Kidney (tissue), 14 donors: ENCODE data around the gene TAS1R1. TPM values are rescaled to one million over a fixed set of nuclear protein-coding genes. Genes with fewer than 3 reads are reported as not detected.

Experiments used
- DNase-seq, 5 donors: peaks; one replicate each; pipeline ENCODE4 v3.0.0-alpha.2; 2013 to 2020
- FAIRE-seq: peaks from 2 replicates; lab custom pipeline; 2012; peaks lifted over from hg19 to GRCh38; lab: Jason Lieb, UNC
- H3K27ac ChIP-seq, 2 donors: one replicate each; pipeline ENCODE4 v1.7.0; 2013; ENCODE audit warnings: low read depth in 2 of 2, low read length in 2 of 2, inconsistent platforms in 1 of 2
- H3K27me3 ChIP-seq: one replicate; pipeline ENCODE4 v1.7.1; 2013; ENCODE audit warnings: low read length, inconsistent platforms; ENCODE audit not compliant: control insufficient read depth, insufficient read depth
- H3K36me3 ChIP-seq, 3 donors: one replicate each; pipeline versions ENCODE4 v1.7.0 to v1.7.1; 2013; ENCODE audit warnings: low read length in 3 of 3, control low read depth in 1 of 3, inconsistent platforms in 1 of 3; ENCODE audit not compliant: insufficient read depth in 3 of 3, control insufficient read depth in 2 of 3
- H3K4me1 ChIP-seq, 3 donors: one replicate each; pipeline versions ENCODE4 v1.7.0 to v1.7.1; 2013; ENCODE audit warnings: low read length in 3 of 3, inconsistent platforms in 1 of 3, low read depth in 1 of 3; ENCODE audit not compliant: control insufficient read depth in 2 of 3, insufficient read depth in 2 of 3
- H3K4me3 ChIP-seq, 3 donors: one replicate each; pipeline versions ENCODE4 v1.7.0 to v1.8.1; 2013; ENCODE audit warnings: low read length in 3 of 3, control low read depth in 1 of 3, inconsistent platforms in 1 of 3
- H3K9ac ChIP-seq, 3 donors: one replicate each; pipeline versions ENCODE4 v1.7.0 to v1.7.1; 2013; ENCODE audit warnings: low read length in 3 of 3, control low read depth in 1 of 3, inconsistent platforms in 1 of 3
- H3K9me3 ChIP-seq, 3 donors: one replicate each; pipeline versions ENCODE4 v1.7.0 to v1.7.1; 2013; ENCODE audit warnings: low read length in 3 of 3, control low read depth in 1 of 3, inconsistent platforms in 1 of 3; ENCODE audit not compliant: control insufficient read depth in 2 of 3, insufficient read depth in 1 of 3
- intact Hi-C: fragments of 100-400 bp; cut with DNase I; formaldehyde crosslinking; loops from one replicate; pipeline ENCODE4 v1.11.1; 2022
- polyA plus RNA-seq: library from polyadenylated mRNA; stranded (reverse); fragments of 350-450 nt; fragmentation: Illumina TruSeq; extraction: RNeasy Lipid Tissue Mini Kit (QIAGEN cat#74804); gene quantifications from one replicate; pipeline ENCODE4 v1.2.3, GENCODE V29; 2014; ENCODE audit warnings: low read depth, low replicate concordance; ENCODE audit not compliant: insufficient read depth
- total RNA-seq: library from RNA; stranded (reverse); fragmentation: NEBNext Ultra II Directional; extraction: Animal tissue kit (Norgen Biotek cat#: 25700); gene quantifications from one replicate; pipeline ENCODE4 v1.2.1, GENCODE V29; 2021
- TF ChIP-seq, protein P1 (sequence below): IDR thresholded peaks from 3 replicates; pipeline ENCODE4 v1.5.1; 2012; ENCODE audit warnings: mild to moderate bottlenecking, moderate library complexity, borderline replicate concordance; ENCODE audit not compliant: insufficient read depth; ENCODE audit errors: extremely low read depth
- donor health status: control.
- donor health status: control.
- donor health status: control.
- donor health status: control.
- donor health status: control.
- donor health status: DM: yes; HTN: yes; CAD: no.
- donor health status: Normal renal cell carcinoma (clear cell type).

TAS1R1 gene
- total and polyA plus RNA-seq, 2 donors from 2014 or later = not detected

GRCh38 chr1:6593810-6594209, 38.7 kb downstream of the TAS1R1 start:
- TF ChIP-seq, protein P1, sequence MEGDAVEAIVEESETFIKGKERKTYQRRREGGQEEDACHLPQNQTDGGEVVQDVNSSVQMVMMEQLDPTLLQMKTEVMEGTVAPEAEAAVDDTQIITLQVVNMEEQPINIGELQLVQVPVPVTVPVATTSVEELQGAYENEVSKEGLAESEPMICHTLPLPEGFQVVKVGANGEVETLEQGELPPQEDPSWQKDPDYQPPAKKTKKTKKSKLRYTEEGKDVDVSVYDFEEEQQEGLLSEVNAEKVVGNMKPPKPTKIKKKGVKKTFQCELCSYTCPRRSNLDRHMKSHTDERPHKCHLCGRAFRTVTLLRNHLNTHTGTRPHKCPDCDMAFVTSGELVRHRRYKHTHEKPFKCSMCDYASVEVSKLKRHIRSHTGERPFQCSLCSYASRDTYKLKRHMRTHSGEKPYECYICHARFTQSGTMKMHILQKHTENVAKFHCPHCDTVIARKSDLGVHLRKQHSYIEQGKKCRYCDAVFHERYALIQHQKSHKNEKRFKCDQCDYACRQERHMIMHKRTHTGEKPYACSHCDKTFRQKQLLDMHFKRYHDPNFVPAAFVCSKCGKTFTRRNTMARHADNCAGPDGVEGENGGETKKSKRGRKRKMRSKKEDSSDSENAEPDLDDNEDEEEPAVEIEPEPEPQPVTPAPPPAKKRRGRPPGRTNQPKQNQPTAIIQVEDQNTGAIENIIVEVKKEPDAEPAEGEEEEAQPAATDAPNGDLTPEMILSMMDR = no peak
- Histone ChIP-seq H3K9ac (no peak overlapping the region), H3K4me1 (peaks cover 0 to 20% (median 18%) of the 10 kb centered on the region in 3 donors), H3K27me3 (no peaks in the 10 kb centered on the region), H3K27ac (no peak overlapping the region), H3K9me3 (no peaks in the 10 kb centered on the region), H3K36me3 (peaks cover 0 to 66% (median 51%) of the 10 kb centered on the region in 3 donors), H3K4me3 (no peak overlapping the region)
- FAIRE-seq = no peak
- intact Hi-C loops = no loop called here
- no peak for DNase-seq

DNA sequence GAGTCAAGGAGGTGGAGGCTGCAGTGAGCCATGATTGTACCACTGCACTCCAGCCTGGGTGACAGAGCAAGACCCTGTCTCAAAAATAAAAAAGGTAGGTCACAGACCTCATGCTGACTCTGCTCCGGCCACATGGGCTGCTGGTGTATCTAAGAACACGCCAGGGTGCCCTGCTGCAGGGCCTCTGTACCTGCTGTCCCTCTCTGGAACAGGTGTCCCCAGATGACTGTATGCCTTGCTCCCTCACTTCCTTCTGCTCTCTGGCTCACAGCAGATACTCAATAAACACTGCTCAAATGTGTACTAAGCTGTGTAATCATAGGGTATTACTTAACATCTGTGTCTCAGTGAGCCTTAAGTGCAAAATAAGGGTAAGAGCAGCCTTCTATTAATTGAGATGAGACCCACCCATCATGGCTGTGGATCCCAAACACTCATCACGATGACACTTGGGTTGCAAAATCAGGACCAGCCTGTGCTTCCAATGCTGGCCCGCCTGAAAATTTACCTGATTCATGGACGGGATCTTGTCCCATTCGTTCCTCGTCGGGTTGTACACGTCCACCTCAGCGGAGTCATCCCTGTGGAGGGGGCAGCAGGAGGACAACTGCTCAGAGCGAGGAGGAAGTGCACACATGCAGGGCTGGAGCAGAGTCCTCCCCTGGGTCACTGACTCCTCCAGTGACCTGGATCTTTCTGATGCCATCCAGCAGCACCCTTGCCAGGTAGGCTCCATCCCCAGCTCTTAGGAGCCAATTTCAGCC, 40.1 kb downstream of the TAS1R1 start:
- no peak overlapping the region for H3K27ac ChIP-seq
- H3K9ac ChIP-seq = no peak overlapping the region
- TF ChIP-seq, protein P1 = no peak
- H3K36me3 ChIP-seq = peaks cover 0 to 56% (median 43%) of the 10 kb centered on the region in 3 donors
- no peaks in the 10 kb centered on the region for H3K27me3 ChIP-seq
- FAIRE-seq (no peak), DNase-seq (no peak)
- H3K4me1 ChIP-seq = peaks cover 0 to 27% (median 23%) of the 10 kb centered on the region in 3 donors
- H3K9me3 ChIP-seq = no peaks in the 10 kb centered on the region
- intact Hi-C loops = no loop called here
- H3K4me3 ChIP-seq = no peak overlapping the region

DNA sequence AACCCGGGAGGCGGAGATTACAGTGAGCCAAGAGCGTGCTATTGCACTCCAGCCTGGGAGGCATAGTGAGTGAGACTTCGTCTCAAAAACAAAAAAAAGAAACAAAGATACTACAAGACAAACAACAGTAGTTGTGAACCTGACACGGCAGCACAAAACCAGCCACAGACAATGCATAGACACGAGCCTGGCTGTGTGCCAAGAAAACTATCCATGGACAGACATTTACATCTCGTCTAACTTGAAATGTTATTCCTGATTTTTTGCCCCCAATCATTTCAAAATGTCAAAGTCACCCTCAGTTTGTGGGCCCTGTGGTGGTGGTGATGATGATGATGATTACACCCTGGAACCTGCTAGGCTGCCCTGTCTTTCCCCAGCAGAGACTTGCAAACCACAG, 41.2 kb downstream of the TAS1R1 start:
- peaks cover 0 to 35% (median 23%) of the 10 kb centered on the region in 3 donors for H3K4me1 ChIP-seq
- peak overlapping the region in 1 of 3 donors; percentile 22 for H3K9ac ChIP-seq
- H3K27me3 ChIP-seq = no peaks in the 10 kb centered on the region
- H3K9me3 ChIP-seq = no peaks in the 10 kb centered on the region
- TF ChIP-seq, protein P1 = no peak
- intact Hi-C loops = no loop called here
- DNase-seq = no peak
- H3K27ac ChIP-seq = no peak overlapping the region
- peaks cover 0 to 53% (median 39%) of the 10 kb centered on the region in 3 donors for H3K36me3 ChIP-seq
- FAIRE-seq = no peak
- H3K4me3 ChIP-seq = no peak overlapping the region
